ENCODE results near the gene KCNQ2. TPM values are rescaled to one million over a fixed set of nuclear protein-coding genes. Genes with fewer than 3 reads are reported as not detected.
A peak's percentile ranks its signal among the peaks of the same experiment; 100 is the strongest.

Gene KCNQ2
- total and polyA plus RNA-seq, 9 donors = not detected

DNA sequence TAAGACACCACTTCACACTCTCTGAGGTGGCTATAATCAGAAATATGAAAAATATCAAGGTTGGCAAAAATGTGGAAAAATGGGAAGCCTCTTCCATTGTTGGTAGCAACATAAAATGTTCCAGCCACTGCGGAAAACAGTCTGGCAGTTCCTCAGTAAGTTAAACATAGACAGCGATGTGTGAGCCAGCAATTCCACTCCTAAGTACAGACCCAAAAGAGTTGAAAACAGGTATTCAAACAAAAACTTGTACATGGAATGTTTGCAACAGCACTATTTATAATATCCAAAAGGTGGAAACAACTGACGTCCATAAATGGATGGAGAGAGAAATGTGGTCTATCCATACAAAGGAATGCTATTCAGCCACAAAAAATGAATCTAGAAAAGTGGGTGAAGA lies 40.8 kb upstream of the KCNQ2 start:
- TF ChIP-seq, protein P1, sequence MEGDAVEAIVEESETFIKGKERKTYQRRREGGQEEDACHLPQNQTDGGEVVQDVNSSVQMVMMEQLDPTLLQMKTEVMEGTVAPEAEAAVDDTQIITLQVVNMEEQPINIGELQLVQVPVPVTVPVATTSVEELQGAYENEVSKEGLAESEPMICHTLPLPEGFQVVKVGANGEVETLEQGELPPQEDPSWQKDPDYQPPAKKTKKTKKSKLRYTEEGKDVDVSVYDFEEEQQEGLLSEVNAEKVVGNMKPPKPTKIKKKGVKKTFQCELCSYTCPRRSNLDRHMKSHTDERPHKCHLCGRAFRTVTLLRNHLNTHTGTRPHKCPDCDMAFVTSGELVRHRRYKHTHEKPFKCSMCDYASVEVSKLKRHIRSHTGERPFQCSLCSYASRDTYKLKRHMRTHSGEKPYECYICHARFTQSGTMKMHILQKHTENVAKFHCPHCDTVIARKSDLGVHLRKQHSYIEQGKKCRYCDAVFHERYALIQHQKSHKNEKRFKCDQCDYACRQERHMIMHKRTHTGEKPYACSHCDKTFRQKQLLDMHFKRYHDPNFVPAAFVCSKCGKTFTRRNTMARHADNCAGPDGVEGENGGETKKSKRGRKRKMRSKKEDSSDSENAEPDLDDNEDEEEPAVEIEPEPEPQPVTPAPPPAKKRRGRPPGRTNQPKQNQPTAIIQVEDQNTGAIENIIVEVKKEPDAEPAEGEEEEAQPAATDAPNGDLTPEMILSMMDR (IDR thresholded peaks at IDR 0.05) = no peak
- TF ChIP-seq EP300 (IDR thresholded peaks at IDR 0.05) (no peak), POLR2A (IDR thresholded peaks at IDR 0.05) (no peak)
- DNase-seq = no peak
- H3K27ac ChIP-seq = no peak overlapping the region
- no peak overlapping the region for H3K4me3 ChIP-seq
- peaks cover 0 to 1% of the 10 kb centered on the region in 2 donors for H3K9me3 ChIP-seq
- WGBS, 3 donors = 67 to 90% (median 75%) methylated on average over 3 of the region's 3 CpGs
- no peaks in the 10 kb centered on the region for H3K27me3 ChIP-seq
- H3K4me1 ChIP-seq (ENCODE audit: insufficient read depth) = no peaks in the 10 kb centered on the region
- H3K36me3 ChIP-seq = no peaks in the 10 kb centered on the region
- intact Hi-C loops (cut with DNase I) = no loop called here

DNA sequence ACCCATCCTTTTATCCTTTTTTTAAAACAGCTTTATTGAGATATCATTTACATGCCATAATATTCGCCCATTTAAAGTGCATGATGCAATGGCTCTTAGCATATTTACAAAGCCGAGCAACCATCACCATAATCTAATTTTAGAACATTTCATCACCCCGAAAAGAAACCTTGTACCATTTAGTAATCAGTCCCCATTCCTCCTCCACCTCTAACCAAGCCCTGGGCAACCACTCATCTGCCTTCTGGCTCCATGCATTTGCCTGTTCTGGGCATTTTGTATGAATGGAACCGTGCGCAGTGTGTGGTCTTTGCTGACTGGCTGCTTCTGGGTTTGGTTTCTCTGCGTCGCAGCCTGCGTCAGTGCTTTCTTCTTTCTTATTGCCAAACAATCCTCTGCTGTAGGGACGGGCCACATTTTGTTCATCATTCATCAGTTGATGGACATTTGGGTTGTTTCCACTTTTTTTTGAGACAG lies 36.7 kb upstream of the KCNQ2 start:
- no peak for DNase-seq
- H3K36me3 ChIP-seq = no peaks in the 10 kb centered on the region
- intact Hi-C loops (cut with DNase I) = no loop called here
- peaks cover 0 to 23% of the 10 kb centered on the region in 2 donors for H3K9me3 ChIP-seq
- WGBS, 3 donors = 85 to 90% (median 88%) methylated on average over 9 of the region's 9 CpGs
- TF ChIP-seq POLR2A (IDR thresholded peaks at IDR 0.05) (no peak), EP300 (IDR thresholded peaks at IDR 0.05) (no peak)
- TF ChIP-seq, protein P1 (IDR thresholded peaks at IDR 0.05) = no peak
- H3K27me3 ChIP-seq = no peaks in the 10 kb centered on the region
- no peak overlapping the region for H3K4me3 ChIP-seq
- no peaks in the 10 kb centered on the region for H3K4me1 ChIP-seq (ENCODE audit: insufficient read depth)
- no peak overlapping the region for H3K27ac ChIP-seq

DNA sequence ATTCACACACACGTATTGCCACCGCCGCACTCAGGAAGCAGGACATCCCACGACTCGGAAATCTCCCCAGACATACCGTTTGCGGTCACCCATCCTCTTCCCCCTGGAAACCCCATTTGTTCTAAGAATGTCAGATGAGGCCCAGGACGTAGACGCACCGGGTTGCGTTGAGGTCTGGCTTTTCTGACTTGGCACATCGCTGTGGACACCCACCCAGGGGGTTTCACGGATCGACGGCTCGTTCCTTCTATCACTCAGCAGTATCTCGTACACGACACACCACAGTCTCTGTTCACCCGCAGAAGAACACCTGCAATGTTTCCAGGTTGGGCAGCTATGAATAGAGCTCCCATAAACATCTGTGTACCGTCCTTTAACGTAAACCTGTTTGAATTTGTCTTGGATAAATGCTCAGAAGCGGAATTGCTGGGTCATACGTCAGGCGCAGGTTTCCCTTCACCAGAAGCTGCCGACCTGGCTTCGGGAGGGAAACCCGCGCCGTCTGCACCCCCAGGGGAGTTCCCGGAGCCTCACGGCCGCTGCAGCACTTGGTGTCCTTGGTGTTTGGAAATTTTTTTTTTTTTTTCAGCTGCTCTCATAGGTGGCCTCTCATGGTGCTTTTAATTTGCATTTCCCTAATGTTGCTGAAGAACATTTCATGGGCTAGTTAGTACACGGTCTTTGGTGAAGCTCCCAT lies 35.8 kb upstream of the KCNQ2 start:
- intact Hi-C loops (cut with DNase I) = no loop called here
- 81 to 86% (median 84%) methylated on average over 33 of the region's 33 CpGs for WGBS, 3 donors
- Histone ChIP-seq H3K36me3 (no peaks in the 10 kb centered on the region), H3K27ac (no peak overlapping the region), H3K9me3 (peaks cover 0 to 26% of the 10 kb centered on the region in 2 donors), H3K27me3 (no peaks in the 10 kb centered on the region), H3K4me3 (no peak overlapping the region), H3K4me1 (ENCODE audit: insufficient read depth) (no peaks in the 10 kb centered on the region)
- no peak for TF ChIP-seq POLR2A (IDR thresholded peaks at IDR 0.05)
- TF ChIP-seq, protein P1 (IDR thresholded peaks at IDR 0.05) = no peak
- no peak for TF ChIP-seq EP300 (IDR thresholded peaks at IDR 0.05)
- DNase-seq = no peak

DNA sequence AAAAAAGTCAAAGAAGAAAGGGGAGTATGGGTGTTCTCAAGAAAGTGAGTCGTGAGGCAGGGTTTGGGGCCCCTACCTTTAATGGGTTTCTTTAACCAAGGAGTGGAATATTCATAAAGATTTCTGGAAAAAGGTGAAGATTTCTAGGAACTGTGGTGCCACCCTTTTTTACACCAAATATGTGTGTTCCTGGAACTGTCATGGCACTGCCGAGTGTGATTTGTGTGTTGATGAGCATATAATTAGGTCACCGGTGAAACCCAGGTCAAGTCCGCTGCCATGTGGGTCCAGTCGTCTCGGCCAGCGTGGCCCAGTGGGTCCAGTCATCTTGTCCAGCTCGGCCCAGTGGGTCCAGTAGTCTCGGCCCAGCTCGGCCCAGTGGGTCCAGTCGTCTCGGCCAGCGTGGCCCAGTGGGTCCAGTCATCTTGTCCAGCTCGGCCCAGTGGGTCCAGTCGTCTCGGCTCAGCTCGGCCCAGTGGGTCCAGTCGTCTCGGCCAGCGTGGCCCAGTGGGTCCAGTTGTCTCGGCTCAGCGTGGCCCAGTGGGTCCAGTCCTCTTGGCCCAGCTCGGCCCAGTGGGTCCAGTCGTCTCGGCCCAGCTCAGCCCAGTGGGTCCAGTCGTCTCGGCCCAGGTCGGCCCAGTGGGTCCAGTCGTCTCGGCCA lies 34.8 kb upstream of the KCNQ2 start:
- Histone ChIP-seq H3K9me3 (peaks cover 0 to 26% of the 10 kb centered on the region in 2 donors), H3K27me3 (no peaks in the 10 kb centered on the region), H3K4me1 (ENCODE audit: insufficient read depth) (no peaks in the 10 kb centered on the region), H3K4me3 (no peak overlapping the region), H3K27ac (no peak overlapping the region), H3K36me3 (no peaks in the 10 kb centered on the region)
- DNase-seq = peak in 1 of 5 donors; percentile 12
- intact Hi-C loops (cut with DNase I) = no loop called here
- no peak for TF ChIP-seq EP300 (IDR thresholded peaks at IDR 0.05)
- TF ChIP-seq POLR2A (IDR thresholded peaks at IDR 0.05) = no peak
- TF ChIP-seq, protein P1 (IDR thresholded peaks at IDR 0.05) = no peak
- WGBS, 3 donors = 88 to 96% (median 91%) methylated on average over 30 of the region's 30 CpGs

All from ovary (tissue), 9 donors.